GM19043 (cell line): ENCODE data around the gene NUCB2.
"Not testable (repeated sequence)": the region's sequence is repeated elsewhere in the genome, so short reads cannot be mapped to it uniquely, and the experiment has no call there.

ENCODE experiments used
- ATAC-seq: cut with Tn5 transposase; IDR thresholded peaks from one replicate; pipeline ENCODE4 v1.9.1; 2021; ENCODE audit warnings: low read depth; ENCODE audit not compliant: unreplicated experiment

The NUCB2 gene

DNA sequence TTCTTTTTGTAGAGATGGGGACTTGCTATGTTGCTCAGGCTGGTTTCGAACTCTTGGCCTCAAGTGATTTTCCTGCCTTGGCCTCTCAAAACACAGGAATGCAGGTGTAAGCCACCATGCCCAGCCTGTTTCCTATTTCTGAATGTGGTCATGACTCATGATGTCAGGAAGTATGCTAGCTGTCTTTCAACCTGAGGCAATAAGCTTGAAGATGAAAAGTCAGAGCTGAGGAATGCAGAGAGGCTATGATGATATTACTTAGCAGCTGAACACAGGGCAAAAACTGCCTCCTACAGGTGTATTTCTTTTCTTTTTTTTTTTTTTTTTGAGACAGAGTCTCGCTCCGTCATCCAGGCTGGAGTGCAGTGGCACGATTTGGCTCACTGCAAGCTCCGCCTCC is 9.0 kb upstream of the NUCB2 start:
- ATAC-seq = no peak

DNA sequence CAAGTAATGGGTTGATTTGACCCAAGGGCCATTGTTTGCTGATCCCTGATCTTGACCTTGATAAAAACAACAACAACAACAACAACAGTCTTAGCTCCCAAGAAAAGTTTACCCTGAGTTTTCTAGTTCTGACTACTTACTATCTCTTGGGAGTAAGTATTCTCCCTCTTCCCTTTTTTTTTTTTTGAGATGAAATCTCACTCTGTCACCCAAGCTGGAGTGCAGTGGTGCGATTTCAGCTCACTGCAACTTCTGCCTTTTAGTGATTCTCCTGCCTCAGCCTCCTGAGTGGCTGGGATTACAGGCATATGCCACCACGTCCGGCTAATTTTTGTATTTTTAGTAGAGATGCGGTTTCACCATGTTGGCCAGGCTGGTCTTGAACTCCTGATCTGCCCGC is 8.0 kb upstream of the NUCB2 start:
- ATAC-seq = not testable (repeated sequence)

DNA sequence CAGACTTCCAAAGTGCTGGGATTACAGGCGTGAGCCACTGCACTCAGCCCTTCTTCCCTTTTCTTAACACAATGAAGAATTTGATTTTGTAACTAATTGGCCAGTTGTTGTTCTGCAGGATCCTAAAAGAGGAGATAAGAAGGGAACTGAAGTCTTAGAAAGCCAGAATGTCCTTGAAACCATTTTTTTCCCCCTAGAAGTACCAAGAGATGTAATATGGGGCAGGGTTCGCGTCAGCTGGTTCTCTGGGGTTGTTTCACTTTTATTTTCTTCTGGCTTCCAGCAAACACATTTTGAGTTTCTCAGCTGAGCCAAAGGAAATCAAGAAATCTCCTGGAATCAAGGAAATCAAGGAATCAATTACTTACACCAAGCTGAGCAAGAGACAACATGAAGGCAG is 7.6 kb upstream of the NUCB2 start:
- ATAC-seq = no peak

- ATAC-seq = no peak
Measured at GRCh38 chr11:17272801-17273200, 3.7 kb upstream of the NUCB2 start.

GRCh38 chr11:17273211-17273610 is 3.3 kb upstream of the NUCB2 start:
- ATAC-seq = no peak

DNA sequence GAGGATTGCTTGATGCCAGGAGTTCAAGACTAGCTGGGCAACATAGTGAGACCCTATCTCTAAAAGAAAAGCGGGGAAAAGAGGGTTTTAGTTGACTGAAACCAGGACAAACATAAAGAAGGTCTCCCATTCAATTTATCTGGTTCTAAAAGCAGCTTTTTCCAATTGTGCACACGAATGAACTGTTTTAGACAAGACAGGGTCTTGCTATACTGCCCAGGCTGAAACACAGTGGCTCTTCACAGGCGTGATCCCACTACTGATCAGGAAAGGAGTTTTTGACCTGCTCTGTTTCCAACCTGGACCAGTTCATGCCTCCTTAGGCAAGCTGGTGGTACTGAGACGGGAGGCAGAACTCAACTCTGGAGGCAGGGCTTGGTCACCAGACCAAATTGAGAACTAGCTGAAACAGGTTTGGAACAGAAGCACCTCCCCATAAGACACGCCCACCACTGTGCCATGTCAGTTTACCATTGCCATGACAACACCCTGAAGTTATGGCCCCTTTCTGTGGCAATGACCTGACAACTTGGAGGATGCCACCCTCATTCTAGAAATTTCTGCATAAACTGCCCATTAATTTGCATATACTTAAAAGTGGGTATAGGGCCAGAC is 2.8 kb upstream of the NUCB2 start:
- no peak for ATAC-seq

- ATAC-seq = no peak
Measured at GRCh38 chr11:17275400-17276235, 921 bp upstream of the NUCB2 start.

DNA sequence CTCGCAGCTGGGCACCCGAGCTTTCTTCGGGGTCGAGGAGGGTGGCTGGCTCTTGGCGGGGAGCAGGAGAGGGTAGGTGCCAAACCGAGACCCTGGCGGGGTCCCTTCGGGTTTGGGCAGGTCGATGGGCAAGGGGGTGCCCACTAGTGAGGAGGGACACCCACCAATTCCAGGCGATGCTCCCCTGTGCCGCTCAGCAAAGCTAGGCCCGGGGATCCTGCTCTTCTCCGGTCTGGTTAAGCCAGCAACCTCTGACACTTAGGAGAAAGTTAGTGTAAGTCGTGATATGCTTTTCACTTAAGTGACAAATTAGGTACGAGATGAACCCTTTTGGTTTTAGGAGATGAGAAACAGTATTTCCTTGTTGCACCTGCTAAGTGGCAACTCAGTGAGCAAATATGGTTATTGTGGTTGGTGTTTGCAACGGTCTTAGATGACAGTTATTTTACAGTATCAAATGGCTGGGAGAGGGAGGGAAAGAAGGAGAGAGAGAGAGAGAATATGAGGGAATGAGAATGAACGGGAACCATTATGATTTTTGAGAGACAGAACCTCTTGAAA is 565 bp downstream of the NUCB2 start:
- ATAC-seq = peak; percentile 14

GRCh38 chr11:17280494-17281127 is 4.1 kb downstream of the NUCB2 start:
- no peak for ATAC-seq

DNA sequence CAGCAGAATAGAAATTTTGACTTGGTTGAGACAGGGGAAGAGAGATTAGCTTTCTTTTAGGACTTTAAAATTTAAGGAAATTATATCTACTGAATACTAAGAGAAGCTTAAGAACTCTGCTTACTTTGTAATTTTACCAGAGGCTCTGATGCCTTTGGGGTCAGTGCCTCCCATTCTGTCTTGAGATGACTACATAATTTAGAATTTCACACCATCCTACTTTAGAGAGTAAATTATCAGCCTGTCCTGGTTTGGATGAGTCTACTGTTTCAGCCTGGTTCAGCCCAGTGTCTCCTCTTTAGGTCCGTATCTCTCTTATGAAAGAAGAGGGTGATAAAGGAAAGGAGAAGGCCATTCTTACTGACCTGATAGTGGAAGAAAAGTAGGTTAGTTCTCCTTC is 9.8 kb downstream of the NUCB2 start:
- no peak for ATAC-seq

GRCh38 chr11:17287058-17287457 is 10.5 kb downstream of the NUCB2 start:
- no peak for ATAC-seq

DNA sequence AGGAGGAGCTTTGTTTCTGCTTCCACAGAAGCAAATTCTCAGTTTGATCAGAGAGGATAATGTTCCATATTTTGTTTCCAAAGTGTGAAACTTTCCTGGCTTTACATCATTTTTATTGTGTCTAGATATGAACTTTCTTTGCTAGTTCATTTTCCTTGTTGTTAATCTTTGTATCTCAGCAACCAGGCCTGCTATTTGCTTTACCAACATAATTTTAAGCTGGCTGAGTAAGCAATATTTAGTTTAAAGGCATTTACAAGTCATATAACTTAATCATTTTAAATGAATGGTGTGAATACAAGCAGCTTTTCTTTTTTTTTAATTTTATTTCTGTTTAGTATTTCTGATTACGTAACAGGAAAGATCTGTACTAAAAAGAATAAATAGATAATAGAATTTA is 15.2 kb downstream of the NUCB2 start:
- ATAC-seq = no peak

- no peak for ATAC-seq
Measured at GRCh38 chr11:17293311-17293710, 16.8 kb downstream of the NUCB2 start.

GRCh38 chr11:17294033-17294432 is 17.5 kb downstream of the NUCB2 start:
- no peak for ATAC-seq

GRCh38 chr11:17296852-17297559 is 20.5 kb downstream of the NUCB2 start:
- no peak for ATAC-seq

- peak; percentile 73 for ATAC-seq
Measured at GRCh38 chr11:17298302-17298701, 21.8 kb downstream of the NUCB2 start.

GRCh38 chr11:17300372-17300771 is 23.8 kb downstream of the NUCB2 start:
- ATAC-seq = no peak

DNA sequence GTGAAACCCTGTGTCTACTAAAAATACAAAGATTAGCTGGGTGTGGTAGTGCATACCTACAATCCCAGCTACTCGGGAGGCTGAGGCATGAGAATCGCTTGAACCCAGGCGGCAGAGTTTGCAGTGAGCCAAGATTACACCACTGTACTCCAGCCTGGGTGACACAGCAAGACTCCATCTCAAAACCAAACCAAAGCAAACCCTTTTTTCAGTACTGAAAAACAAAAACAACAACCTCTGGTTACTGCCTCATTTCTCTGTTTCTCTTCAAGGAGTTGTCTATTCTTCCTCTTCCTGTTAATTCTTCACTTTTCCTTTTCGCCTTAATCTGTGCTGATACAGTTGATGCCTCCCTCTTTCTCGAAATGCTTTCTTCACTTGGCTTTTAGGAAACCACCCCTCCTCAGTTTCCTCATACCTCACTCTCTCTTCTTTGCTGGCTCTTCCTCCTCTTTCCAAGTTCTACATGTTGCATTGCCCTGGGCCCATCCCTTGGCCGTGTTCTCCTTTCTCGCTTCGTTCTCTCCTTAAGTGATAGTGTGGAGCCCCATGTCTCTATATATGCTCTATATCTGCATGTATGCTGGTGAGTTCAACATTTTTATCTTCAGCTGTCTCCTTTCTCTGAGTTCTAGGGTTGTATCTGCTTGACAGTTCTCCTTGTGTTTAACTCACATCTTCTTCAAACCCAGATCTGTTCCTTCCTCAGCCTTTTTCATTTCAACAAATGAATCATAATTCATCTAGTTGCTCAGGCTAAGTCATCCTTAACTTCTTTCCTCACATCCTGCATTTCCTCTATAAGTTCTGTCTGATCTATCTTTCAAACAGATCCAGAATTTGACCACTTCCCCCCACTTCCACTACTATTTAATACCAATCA is 37.1 kb downstream of the NUCB2 start:
- ATAC-seq = no peak

DNA sequence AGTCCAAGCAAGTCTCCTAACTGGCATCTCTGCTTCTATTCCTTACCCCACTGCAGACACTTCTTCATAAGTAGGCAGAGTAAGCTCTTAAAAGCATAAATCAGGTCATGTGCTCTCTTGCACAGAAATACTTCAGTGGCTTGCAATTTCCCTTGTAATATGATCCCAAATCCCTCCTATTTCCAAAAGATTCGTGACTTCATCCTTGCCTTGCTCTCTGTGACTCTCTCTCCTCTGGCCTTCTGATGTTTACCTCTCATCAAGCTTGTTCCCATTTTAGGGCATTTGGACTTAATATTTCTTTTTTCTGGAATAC is 37.7 kb downstream of the NUCB2 start:
- no peak for ATAC-seq

DNA sequence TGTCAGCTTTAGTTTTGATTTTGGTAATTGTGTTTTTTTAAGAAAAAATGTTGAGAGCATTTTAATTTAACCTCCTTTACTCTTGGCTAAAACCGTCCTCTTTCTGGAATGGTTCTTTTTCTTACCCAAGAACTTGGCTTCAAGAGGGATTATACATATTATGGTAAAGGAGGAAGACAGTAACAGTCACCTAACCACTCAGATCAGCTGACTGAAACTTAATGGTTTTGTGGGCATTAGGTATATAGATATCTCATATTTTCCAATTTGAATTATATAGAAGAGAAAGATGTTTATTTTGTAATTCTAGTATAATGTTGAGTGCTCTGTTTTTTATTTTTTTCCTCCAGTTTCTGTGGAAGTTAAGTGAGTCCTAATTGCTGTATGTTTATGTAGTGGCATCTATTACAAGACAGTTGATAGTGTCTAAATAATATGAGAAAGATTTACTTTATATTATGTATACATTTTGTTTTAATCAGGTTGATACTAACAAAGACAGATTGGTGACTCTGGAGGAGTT is 38.4 kb downstream of the NUCB2 start:
- ATAC-seq = no peak
